ENCODE data around the gene PHETA1. TPM values are rescaled to one million over a fixed set of nuclear protein-coding genes. Genes with fewer than 3 reads are reported as not detected.

The PHETA1 gene
- polyA plus RNA-seq, 1 of the 3 experiments (the other 2 are of a cell fraction): 7.3 TPM

GRCh38 chr12:111319600-111320257 lies 49.2 kb downstream of the PHETA1 start:
- H3K27ac ChIP-seq (ENCODE audit: low read depth in 2 of 2, low read length in 1 of 2): no peak overlapping the region
- H3F3A ChIP-seq (replicated peaks; ENCODE audit: insufficient read depth): no peaks in the 10 kb centered on the region
- no peak for TF ChIP-seq ZBTB33 (IDR thresholded peaks at IDR 0.05; ENCODE audit: borderline replicate concordance, low read depth)
- no peak for TF ChIP-seq RCOR1 (IDR thresholded peaks at IDR 0.05; ENCODE audit: low read length)
- no peak for TF ChIP-seq FOXJ3 (CRISPR knock-in tag; IDR thresholded peaks at IDR 0.05)
- TF ChIP-seq FOXM1 (IDR thresholded peaks at IDR 0.05; ENCODE audit: low read depth): no peak
- TF ChIP-seq ELF1 (IDR thresholded peaks at IDR 0.05): no peak
- no peak overlapping the region for H3K4me2 ChIP-seq
- CTCF ChIA-PET: no interaction called here
- no peaks in the 10 kb centered on the region for H3K79me2 ChIP-seq (ENCODE audit: insufficient read depth)
- no peaks in the 10 kb centered on the region for H3K9me2 ChIP-seq
- no peaks in the 10 kb centered on the region for H4K20me1 ChIP-seq (ENCODE audit: insufficient read depth)
- no peak overlapping the region for H3K4me3 ChIP-seq (ENCODE audit: low read depth in 2 of 2, low read length in 1 of 2)
- no peak overlapping the region for H3K9ac ChIP-seq
- no peak overlapping the region for H2AFZ ChIP-seq (ENCODE audit: low read depth)
- no peak for DNase-seq
- H3K4me1 ChIP-seq (ENCODE audit: control insufficient read depth in 1 of 2, insufficient read depth in 2 of 2, low read depth in 1 of 2, low read length in 1 of 2): peaks cover 0 to 5% of the 10 kb centered on the region in 2 experiments; a peak in 1 of 4 replicates
- H3K27me3 ChIP-seq (ENCODE audit: insufficient read depth): no peaks in the 10 kb centered on the region
- POLR2A ChIA-PET: interaction anchor here (0.6 kb wide), 1 partner anchor 299 kb away, joined by 4 read pairs; no protein-coding TSS in a partner anchor
- 56% methylated on average over 4 of the region's 32 CpGs for WGBS (ENCODE audit: low lambda C conversion rate)
- H3K36me3 ChIP-seq (replicated peaks in 1 of 2; ENCODE audit: control insufficient read depth in 1 of 2, insufficient read depth in 2 of 2, low read length in 1 of 2): no peaks in the 10 kb centered on the region
- H3K9me3 ChIP-seq: no peaks in the 10 kb centered on the region

GRCh38 chr12:111318450-111318849 lies 50.4 kb downstream of the PHETA1 start:
- no peak overlapping the region for H3K4me2 ChIP-seq
- no peaks in the 10 kb centered on the region for H3K36me3 ChIP-seq (replicated peaks in 1 of 2; ENCODE audit: control insufficient read depth in 1 of 2, insufficient read depth in 2 of 2, low read length in 1 of 2)
- no peaks in the 10 kb centered on the region for H3K9me2 ChIP-seq
- H3K4me1 ChIP-seq (ENCODE audit: control insufficient read depth in 1 of 2, insufficient read depth in 2 of 2, low read depth in 1 of 2, low read length in 1 of 2): peaks cover 0 to 5% of the 10 kb centered on the region in 2 experiments; a peak in 1 of 4 replicates
- POLR2A ChIA-PET: no interaction called here
- TF ChIP-seq FOXJ3 (CRISPR knock-in tag; IDR thresholded peaks at IDR 0.05) (no peak), IRF3 (IDR thresholded peaks at IDR 0.05; ENCODE audit: low read depth, low read length) (no peak), FOSL2 (IDR thresholded peaks at IDR 0.05; ENCODE audit: borderline replicate concordance, low read depth) (no peak), MAX (IDR thresholded peaks at IDR 0.05; ENCODE audit: low read depth) (no peak), POLR2AphosphoS5 (IDR thresholded peaks at IDR 0.05; ENCODE audit: low read depth, low read length) (no peak), TCF12 (IDR thresholded peaks at IDR 0.05) (no peak), FOXM1 (IDR thresholded peaks at IDR 0.05; ENCODE audit: low read depth) (no peak), MEF2A (IDR thresholded peaks at IDR 0.05; ENCODE audit: borderline replicate concordance, low read depth) (no peak), TEAD4 (IDR thresholded peaks at IDR 0.05; ENCODE audit: borderline replicate concordance, insufficient read depth) (no peak), NFIC (IDR thresholded peaks at IDR 0.05; ENCODE audit: borderline replicate concordance) (no peak), CTCF (IDR thresholded peaks at IDR 0.05) (no peak), USF1 (IDR thresholded peaks at IDR 0.05; ENCODE audit: borderline replicate concordance, low read depth) (no peak), YY1 (IDR thresholded peaks at IDR 0.05; ENCODE audit: low read depth) (no peak), EP300 (IDR thresholded peaks at IDR 0.05; ENCODE audit: borderline replicate concordance in 1 of 2, low read depth in 1 of 2, low read length in 1 of 2) (no peak), TAF1 (IDR thresholded peaks at IDR 0.05; ENCODE audit: borderline replicate concordance, low read depth, low read length) (no peak), EZH2phosphoT487 (IDR thresholded peaks at IDR 0.05; ENCODE audit: borderline replicate concordance, low read depth) (no peak)
- no peak overlapping the region for H3K27ac ChIP-seq (ENCODE audit: low read depth in 2 of 2, low read length in 1 of 2)
- no peaks in the 10 kb centered on the region for H3K9me3 ChIP-seq
- H3F3A ChIP-seq (replicated peaks; ENCODE audit: insufficient read depth): no peaks in the 10 kb centered on the region
- WGBS (ENCODE audit: low lambda C conversion rate): 43% methylated on average over 6 of the region's 6 CpGs
- H3K4me3 ChIP-seq (ENCODE audit: low read depth in 2 of 2, low read length in 1 of 2): no peak overlapping the region
- no peaks in the 10 kb centered on the region for H3K79me2 ChIP-seq (ENCODE audit: insufficient read depth)
- H3K27me3 ChIP-seq (ENCODE audit: insufficient read depth): no peaks in the 10 kb centered on the region
- no peak overlapping the region for H3K9ac ChIP-seq
- H4K20me1 ChIP-seq (ENCODE audit: insufficient read depth): no peaks in the 10 kb centered on the region
- CTCF ChIA-PET: interaction anchor here (1.0 to 1.2 kb wide), 2 partner anchors 10 to 20 kb away, joined by 3 to 4 read pairs; no protein-coding TSS in a partner anchor
- DNase-seq: no peak
- H2AFZ ChIP-seq (ENCODE audit: low read depth): no peak overlapping the region
